Esophagus (tissue), 2 donors: ENCODE measurements around the gene NLGN4Y. TPM values are rescaled to one million over a fixed set of nuclear protein-coding genes. Genes with fewer than 3 reads are reported as not detected.
"Not testable (repeated sequence)": the region's sequence is repeated elsewhere in the genome, so short reads cannot be mapped to it uniquely, and the experiment has no call there.

Experiments used
- H3K27ac ChIP-seq, 2 donors: one replicate each; pipeline ENCODE4 v1.5.1; 2013; ENCODE audit warnings: low read depth in 2 of 2, mild to moderate bottlenecking in 2 of 2, inconsistent platforms in 1 of 2, low read length in 1 of 2, moderate library complexity in 1 of 2
- H3K27me3 ChIP-seq, 2 donors: one replicate each; pipeline ENCODE4 v1.6.1; 2013; ENCODE audit warnings: low read length in 2 of 2, control low read depth in 1 of 2, mild to moderate bottlenecking in 1 of 2; ENCODE audit not compliant: insufficient read depth in 2 of 2, control insufficient read depth in 1 of 2
- H3K36me3 ChIP-seq, 2 donors: one replicate each; pipeline ENCODE4 v1.6.1; 2013; ENCODE audit warnings: low read length in 1 of 2; ENCODE audit not compliant: control insufficient read depth in 2 of 2, insufficient read depth in 2 of 2
- H3K4me1 ChIP-seq, 2 donors: one replicate each; pipeline ENCODE4 v1.6.1; 2013; ENCODE audit warnings: low read length in 1 of 2; ENCODE audit not compliant: control insufficient read depth in 2 of 2, insufficient read depth in 2 of 2
- H3K4me3 ChIP-seq, 2 donors: one replicate each; pipeline ENCODE4 v1.5.1; 2013; ENCODE audit warnings: low read length in 2 of 2, mild to moderate bottlenecking in 2 of 2, low read depth in 1 of 2, moderate library complexity in 1 of 2
- H3K9me3 ChIP-seq, 2 donors: one replicate each; pipeline ENCODE4 v1.6.1; 2013; ENCODE audit warnings: mild to moderate bottlenecking in 2 of 2, low read depth in 1 of 2, low read length in 1 of 2, moderate library complexity in 1 of 2; ENCODE audit not compliant: control insufficient read depth in 2 of 2, insufficient read depth in 1 of 2
- WGBS, 2 donors: extraction: QIAGEN DNeasy Blood & Tissue Kit; methylation state at CpG; one replicate each; pipeline ENCODE4 v1.1.7; 2013; 5-methylcytosine and 5-hydroxymethylcytosine counted together
- polyA plus RNA-seq, 2 donors: library from polyadenylated mRNA; stranded (reverse); fragments of 200-250 nt; gene quantifications; one replicate each; pipeline ENCODE4 v1.2.3, GENCODE V29; 2013
- donor health status: healthy with polysubstance abuse.
- donor health status: Bipolar disorder and iron deficiency.

Gene NLGN4Y
- polyA plus RNA-seq, 2 donors, result 1.0 TPM; not detected in 1

DNA sequence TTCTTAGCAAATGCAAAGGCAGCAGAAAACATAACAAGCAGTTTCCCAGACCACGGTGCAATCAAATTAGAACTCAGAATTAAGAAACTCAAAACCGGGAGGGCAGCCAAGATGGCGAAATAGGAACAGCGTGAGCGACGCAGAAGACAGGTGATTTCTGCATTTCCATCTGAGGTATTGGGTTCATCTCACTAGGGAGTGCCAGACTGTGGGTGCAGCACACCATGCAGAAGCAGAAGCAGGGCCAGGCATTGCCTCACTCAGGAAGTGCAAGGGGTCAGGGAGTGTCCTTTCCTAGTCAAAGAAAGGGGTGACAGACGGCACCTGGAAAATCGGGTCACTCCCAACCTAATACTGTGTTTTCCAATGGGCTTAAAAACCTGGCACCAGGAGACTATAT, 336.7 kb downstream of the NLGN4Y start:
- H3K27me3 ChIP-seq, H3K36me3 ChIP-seq, H3K27ac ChIP-seq, H3K9me3 ChIP-seq, H3K4me1 ChIP-seq, H3K4me3 ChIP-seq: not testable (repeated sequence)
- WGBS, 2 donors, result 45 to 64% methylated on average over 1 to 8 of the region's 8 CpGs

DNA sequence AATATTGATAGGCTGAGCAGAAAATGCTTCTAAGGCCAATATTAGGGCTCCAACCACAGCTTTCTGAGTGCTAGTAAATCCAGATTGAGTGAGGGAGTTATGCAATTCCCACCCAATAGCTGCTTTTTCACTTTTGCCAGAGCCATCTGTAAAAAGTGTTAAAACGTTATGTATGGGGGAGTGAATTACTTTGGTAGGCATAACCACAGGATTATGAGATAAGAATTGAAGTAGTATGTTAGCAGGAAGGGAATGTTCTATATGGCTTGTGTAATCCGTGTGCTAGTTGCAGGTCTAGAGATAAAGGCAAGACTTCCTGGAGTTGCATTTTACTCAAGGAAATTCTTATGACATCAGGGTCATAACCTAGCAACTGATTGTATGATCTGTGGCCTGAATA, 347.6 kb downstream of the NLGN4Y start:
- no peaks in the 10 kb centered on the region for H3K27me3 ChIP-seq
- H3K9me3 ChIP-seq, result no peaks in the 10 kb centered on the region
- no peaks in the 10 kb centered on the region for H3K36me3 ChIP-seq
- H3K27ac ChIP-seq, result no peak overlapping the region
- H3K4me1 ChIP-seq, result no peaks in the 10 kb centered on the region
- no peak overlapping the region for H3K4me3 ChIP-seq
- 27 to 60% methylated on average over 2 of the region's 2 CpGs for WGBS, 2 donors
